ENCODE results near the gene FGF1. TPM values are rescaled to one million over a fixed set of nuclear protein-coding genes. Genes with fewer than 3 reads are reported as not detected.

Gene FGF1
- total and polyA plus RNA-seq, 9 donors = 0.10 to 3.6 (median 0.55) TPM

- no peaks in the 10 kb centered on the region for H3K4me1 ChIP-seq (ENCODE audit: insufficient read depth)
- no peak overlapping the region for H3K4me3 ChIP-seq
- TF ChIP-seq EP300 (IDR thresholded peaks at IDR 0.05) (no peak), CTCF (IDR thresholded peaks at IDR 0.05) (no peak), POLR2A (IDR thresholded peaks at IDR 0.05) (no peak)
- H3K27me3 ChIP-seq = no peaks in the 10 kb centered on the region
- no peaks in the 10 kb centered on the region for H3K36me3 ChIP-seq
- no peak overlapping the region for H3K27ac ChIP-seq
- intact Hi-C loops (cut with DNase I) = no loop called here
- H3K9me3 ChIP-seq = no peaks in the 10 kb centered on the region
- no peak for DNase-seq
- 24 to 39% (median 36%) methylated on average over 1 of the region's 1 CpG for WGBS, 3 donors
These were observed 14.1 kb downstream of the FGF1 start for GRCh38 chr5:142671801-142672200.

- intact Hi-C loops (cut with DNase I) = no loop called here
- Histone ChIP-seq H3K36me3 (no peaks in the 10 kb centered on the region), H3K27ac (no peak overlapping the region), H3K27me3 (no peaks in the 10 kb centered on the region), H3K4me1 (ENCODE audit: insufficient read depth) (no peaks in the 10 kb centered on the region), H3K9me3 (no peaks in the 10 kb centered on the region), H3K4me3 (no peak overlapping the region)
- TF ChIP-seq CTCF (IDR thresholded peaks at IDR 0.05) (no peak), POLR2A (IDR thresholded peaks at IDR 0.05) (no peak), EP300 (IDR thresholded peaks at IDR 0.05) (no peak)
- 10 to 23% (median 12%) methylated on average over 3 of the region's 3 CpGs for WGBS, 3 donors
- no peak for DNase-seq
These were observed 14.6 kb downstream of the FGF1 start for GRCh38 chr5:142671266-142671665.

GRCh38 chr5:142670804-142671203 is 15.1 kb downstream of the FGF1 start:
- intact Hi-C loops (cut with DNase I) = no loop called here
- no peaks in the 10 kb centered on the region for H3K4me1 ChIP-seq (ENCODE audit: insufficient read depth)
- TF ChIP-seq EP300 (IDR thresholded peaks at IDR 0.05) (no peak), POLR2A (IDR thresholded peaks at IDR 0.05) (no peak), CTCF (IDR thresholded peaks at IDR 0.05) (no peak)
- no peaks in the 10 kb centered on the region for H3K27me3 ChIP-seq
- 29 to 46% (median 40%) methylated on average over 2 of the region's 2 CpGs for WGBS, 3 donors
- no peak for DNase-seq
- no peaks in the 10 kb centered on the region for H3K9me3 ChIP-seq
- no peaks in the 10 kb centered on the region for H3K36me3 ChIP-seq
- H3K4me3 ChIP-seq = no peak overlapping the region
- no peak overlapping the region for H3K27ac ChIP-seq

- H3K4me1 ChIP-seq (ENCODE audit: insufficient read depth) = no peaks in the 10 kb centered on the region
- no peak for TF ChIP-seq EP300 (IDR thresholded peaks at IDR 0.05)
- no peak for TF ChIP-seq CTCF (IDR thresholded peaks at IDR 0.05)
- no peak for TF ChIP-seq POLR2A (IDR thresholded peaks at IDR 0.05)
- no peak overlapping the region for H3K4me3 ChIP-seq
- 77 to 79% (median 77%) methylated on average over 12 of the region's 12 CpGs for WGBS, 3 donors
- H3K27ac ChIP-seq = no peak overlapping the region
- H3K9me3 ChIP-seq = no peaks in the 10 kb centered on the region
- intact Hi-C loops (cut with DNase I) = no loop called here
- no peak for DNase-seq
- no peaks in the 10 kb centered on the region for H3K27me3 ChIP-seq
- H3K36me3 ChIP-seq = no peaks in the 10 kb centered on the region
These were observed 16.4 kb downstream of the FGF1 start for GRCh38 chr5:142669477-142669876.

GRCh38 chr5:142668336-142668735 is 17.6 kb downstream of the FGF1 start:
- Histone ChIP-seq H3K27me3 (no peaks in the 10 kb centered on the region), H3K4me3 (no peak overlapping the region), H3K36me3 (no peaks in the 10 kb centered on the region), H3K27ac (no peak overlapping the region), H3K9me3 (no peaks in the 10 kb centered on the region), H3K4me1 (ENCODE audit: insufficient read depth) (no peaks in the 10 kb centered on the region)
- DNase-seq = no peak
- TF ChIP-seq EP300 (IDR thresholded peaks at IDR 0.05) = no peak
- no peak for TF ChIP-seq CTCF (IDR thresholded peaks at IDR 0.05)
- TF ChIP-seq POLR2A (IDR thresholded peaks at IDR 0.05) = no peak
- intact Hi-C loops (cut with DNase I) = no loop called here
- 80 to 88% (median 82%) methylated on average over 6 of the region's 6 CpGs for WGBS, 3 donors

Data from ovary (tissue), 9 donors.